Neural progenitor cell (in vitro differentiated cells): ENCODE data around the gene PLCD3. TPM values are rescaled to one million over a fixed set of nuclear protein-coding genes. Genes with fewer than 3 reads are reported as not detected.

Source experiments
- DNase-seq: peaks from one replicate; pipeline ENCODE4 v3.0.0-alpha.2; 2016; ENCODE audit warnings: low spot score
- H2AFZ ChIP-seq: fragments of 200-600 bp; sonication (generic); replicated peaks from 2 replicates; pipeline ENCODE4 v1.6.1; 2016; ENCODE audit warnings: antibody characterized with exemption
- H3F3A ChIP-seq: fragments of 200-600 bp; sonication (generic); 2 replicates; pipeline ENCODE4 v1.6.1; 2016; ENCODE audit warnings: antibody characterized with exemption, low read depth
- H3K27ac ChIP-seq: fragments of 200-600 bp; sonication (generic); 2 replicates; pipeline ENCODE4 v1.5.1; 2016; ENCODE audit warnings: mild to moderate bottlenecking
- H3K27me3 ChIP-seq: fragments of 200-600 bp; sonication (generic); 2 replicates; pipeline ENCODE4 v1.6.1; 2016; ENCODE audit warnings: mild to moderate bottlenecking, moderate library complexity
- H3K36me3 ChIP-seq: fragments of 200-600 bp; sonication (generic); 2 replicates; pipeline ENCODE4 v1.5.1; 2016
- H3K4me1 ChIP-seq: fragments of 200-600 bp; sonication (generic); 2 replicates; pipeline ENCODE4 v1.6.1; 2016; ENCODE audit warnings: mixed run types
- H3K4me2 ChIP-seq: fragments of 200-600 bp; sonication (generic); 2 replicates; pipeline ENCODE4 v1.6.1; 2016
- H3K4me3 ChIP-seq: fragments of 200-600 bp; sonication (generic); 2 replicates; pipeline ENCODE4 v1.5.1; 2016
- H3K79me2 ChIP-seq: fragments of 200-600 bp; sonication (generic); 2 replicates; pipeline ENCODE4 v1.6.1; 2016; ENCODE audit warnings: low read depth
- H3K9ac ChIP-seq: fragments of 200-600 bp; sonication (generic); 2 replicates; pipeline ENCODE4 v1.6.1; 2016
- H3K9me3 ChIP-seq: fragments of 200-600 bp; sonication (generic); 2 replicates; pipeline ENCODE4 v1.5.1; 2016; ENCODE audit warnings: low read depth
- H4K20me1 ChIP-seq: fragments of 200-600 bp; sonication (generic); 2 replicates; pipeline ENCODE4 v1.6.1; 2016; ENCODE audit warnings: low read depth
- H3K27ac Mint-ChIP-seq: 3 replicates; pipeline ENCODE4 v1.8.0; 2021; ENCODE audit warnings: mixed read lengths
- H3K27me3 Mint-ChIP-seq: 2 replicates; pipeline ENCODE4 v1.8.0; 2022; ENCODE audit warnings: low read depth, mild to moderate bottlenecking, inconsistent platforms, moderate library complexity, mixed read lengths; ENCODE audit not compliant: insufficient read depth
- H3K36me3 Mint-ChIP-seq: 3 replicates; pipeline ENCODE4 v1.8.0; 2021; ENCODE audit warnings: mixed read lengths
- H3K4me1 Mint-ChIP-seq: 3 replicates; pipeline ENCODE4 v1.8.0; 2021; ENCODE audit warnings: mixed read lengths
- H3K4me3 Mint-ChIP-seq: 3 replicates; pipeline ENCODE4 v1.8.0; 2021; ENCODE audit warnings: mild to moderate bottlenecking, moderate library complexity, mixed read lengths
- H3K9me3 Mint-ChIP-seq: 3 replicates; pipeline ENCODE4 v1.8.0; 2020; ENCODE audit warnings: mixed read lengths
- CTCF ChIP-seq: fragments of 200-600 bp; sonication (generic); IDR thresholded peaks from 2 replicates; pipeline ENCODE4 v1.5.1; 2017; ENCODE audit warnings: antibody characterized with exemption, mild to moderate bottlenecking
- EZH2 ChIP-seq: fragments of 200-600 bp; sonication (generic); IDR thresholded peaks from 2 replicates; pipeline ENCODE4 v1.6.1; 2017; ENCODE audit warnings: antibody characterized with exemption, mild to moderate bottlenecking, moderate library complexity
- EZH2phosphoT487 ChIP-seq: fragments of 200-600 bp; sonication (generic); IDR thresholded peaks from 2 replicates; pipeline ENCODE4 v1.6.1; 2017; ENCODE audit warnings: antibody characterized with exemption
- total RNA-seq: library from RNA; depleted of rRNA; stranded (reverse); fragments of >200 nt; gene quantifications from 2 replicates; pipeline ENCODE4 v1.2.3, GENCODE V29; 2015; ENCODE audit warnings: low replicate concordance

Gene PLCD3
- total RNA-seq, 1 donor from 2014 or later, result 16.0 TPM

GRCh38 chr17:45117334-45117733 is 15.0 kb downstream of the PLCD3 start:
- Histone ChIP-seq H3K9me3 (no peaks in the 10 kb centered on the region), H2AFZ (no peak overlapping the region), H3K4me2 (no peak overlapping the region), H3K9ac (no peak overlapping the region), H3K79me2 (no peaks in the 10 kb centered on the region), H3K4me1 (no peaks in the 10 kb centered on the region), H3K27ac (no peak overlapping the region), H3F3A (no peaks in the 10 kb centered on the region), H3K27me3 (no peaks in the 10 kb centered on the region), H3K4me3 (no peak overlapping the region), H3K36me3 (no peaks in the 10 kb centered on the region), H4K20me1 (no peaks in the 10 kb centered on the region)
- DNase-seq, result no peak
- no peak for TF ChIP-seq EZH2phosphoT487
- no peak for TF ChIP-seq CTCF
- no peak for TF ChIP-seq EZH2
- Mint-ChIP-seq H3K4me1 (peaks cover 21% of the 10 kb centered on the region), H3K27me3 (peaks cover 2% of the 10 kb centered on the region), H3K36me3 (no peaks in the 10 kb centered on the region), H3K9me3 (no peaks in the 10 kb centered on the region), H3K4me3 (no peak overlapping the region), H3K27ac (no peak overlapping the region)

GRCh38 chr17:45116434-45117016 is 15.8 kb downstream of the PLCD3 start:
- H3K27ac ChIP-seq, result no peak overlapping the region
- H3K36me3 ChIP-seq, result no peaks in the 10 kb centered on the region
- no peak overlapping the region for H2AFZ ChIP-seq
- peaks cover 26% of the 10 kb centered on the region for H3K4me1 Mint-ChIP-seq
- DNase-seq, result no peak
- peaks cover 1% of the 10 kb centered on the region for H3K27me3 Mint-ChIP-seq
- no peaks in the 10 kb centered on the region for H3K9me3 Mint-ChIP-seq
- no peak overlapping the region for H3K4me3 Mint-ChIP-seq
- H3F3A ChIP-seq, result no peaks in the 10 kb centered on the region
- H3K9ac ChIP-seq, result no peak overlapping the region
- H3K4me2 ChIP-seq, result no peak overlapping the region
- no peaks in the 10 kb centered on the region for H3K27me3 ChIP-seq
- H3K27ac Mint-ChIP-seq, result peak overlapping the region; percentile 4
- H3K36me3 Mint-ChIP-seq, result no peaks in the 10 kb centered on the region
- no peaks in the 10 kb centered on the region for H3K9me3 ChIP-seq
- H3K4me1 ChIP-seq, result no peaks in the 10 kb centered on the region
- no peaks in the 10 kb centered on the region for H4K20me1 ChIP-seq
- H3K4me3 ChIP-seq, result no peak overlapping the region
- TF ChIP-seq CTCF (no peak), EZH2 (no peak), EZH2phosphoT487 (no peak)
- H3K79me2 ChIP-seq, result no peaks in the 10 kb centered on the region

GRCh38 chr17:45115871-45116270 is 16.4 kb downstream of the PLCD3 start:
- Histone ChIP-seq H3K9me3 (no peaks in the 10 kb centered on the region), H3F3A (peaks cover 3% of the 10 kb centered on the region), H4K20me1 (peaks cover under 1% of the 10 kb centered on the region), H3K27me3 (no peaks in the 10 kb centered on the region), H3K36me3 (no peaks in the 10 kb centered on the region), H3K4me2 (no peak overlapping the region), H3K27ac (no peak overlapping the region), H3K4me1 (no peaks in the 10 kb centered on the region), H2AFZ (no peak overlapping the region), H3K9ac (no peak overlapping the region), H3K79me2 (no peaks in the 10 kb centered on the region), H3K4me3 (no peak overlapping the region)
- Mint-ChIP-seq H3K9me3 (no peaks in the 10 kb centered on the region), H3K4me3 (peak overlapping the region; percentile 30), H3K4me1 (peaks cover 32% of the 10 kb centered on the region), H3K27ac (peak overlapping the region; percentile 4), H3K36me3 (no peaks in the 10 kb centered on the region), H3K27me3 (peaks cover 2% of the 10 kb centered on the region)
- no peak for DNase-seq
- no peak for TF ChIP-seq CTCF
- no peak for TF ChIP-seq EZH2phosphoT487
- no peak for TF ChIP-seq EZH2
